ENCODE data around the gene NSUN2. TPM values are rescaled to one million over a fixed set of nuclear protein-coding genes. Genes with fewer than 3 reads are reported as not detected.

The NSUN2 gene
- total and polyA plus RNA-seq, 9 donors, result 33.5 to 52.1 (median 39.3) TPM

DNA sequence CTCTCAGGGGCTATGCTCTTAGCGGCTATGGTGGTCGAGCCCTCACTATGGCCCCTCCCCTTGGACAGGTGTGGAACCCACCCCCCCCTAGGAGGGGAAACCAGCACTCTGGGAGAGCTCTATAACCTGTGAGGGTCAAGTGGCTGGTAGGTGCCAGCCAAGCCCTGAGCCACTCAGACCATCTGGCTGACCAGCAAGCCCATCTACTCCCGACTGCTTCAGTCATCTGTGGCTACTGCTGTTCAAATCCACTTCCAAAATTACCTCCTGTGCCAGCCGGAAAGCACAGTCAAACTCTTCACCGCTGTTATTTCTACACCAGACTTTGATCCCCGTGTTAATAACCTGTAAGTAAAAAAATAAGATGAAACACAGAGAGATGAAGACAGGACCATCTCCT is 28.5 kb downstream of the NSUN2 start:
- 85 to 93% (median 92%) methylated on average over 6 of the region's 6 CpGs for WGBS, 3 donors
- intact Hi-C loops (cut with DNase I), result no loop called here
- H3K9me3 ChIP-seq, result no peaks in the 10 kb centered on the region
- no peak overlapping the region for H3K4me3 ChIP-seq
- H3K27me3 ChIP-seq, result no peaks in the 10 kb centered on the region
- H3K36me3 ChIP-seq, result no peaks in the 10 kb centered on the region
- H3K27ac ChIP-seq, result no peak overlapping the region
- H3K4me1 ChIP-seq (ENCODE audit: insufficient read depth), result no peaks in the 10 kb centered on the region
- no peak for TF ChIP-seq EP300 (IDR thresholded peaks at IDR 0.05)
- TF ChIP-seq POLR2A (IDR thresholded peaks at IDR 0.05), result no peak
- TF ChIP-seq, protein P1, sequence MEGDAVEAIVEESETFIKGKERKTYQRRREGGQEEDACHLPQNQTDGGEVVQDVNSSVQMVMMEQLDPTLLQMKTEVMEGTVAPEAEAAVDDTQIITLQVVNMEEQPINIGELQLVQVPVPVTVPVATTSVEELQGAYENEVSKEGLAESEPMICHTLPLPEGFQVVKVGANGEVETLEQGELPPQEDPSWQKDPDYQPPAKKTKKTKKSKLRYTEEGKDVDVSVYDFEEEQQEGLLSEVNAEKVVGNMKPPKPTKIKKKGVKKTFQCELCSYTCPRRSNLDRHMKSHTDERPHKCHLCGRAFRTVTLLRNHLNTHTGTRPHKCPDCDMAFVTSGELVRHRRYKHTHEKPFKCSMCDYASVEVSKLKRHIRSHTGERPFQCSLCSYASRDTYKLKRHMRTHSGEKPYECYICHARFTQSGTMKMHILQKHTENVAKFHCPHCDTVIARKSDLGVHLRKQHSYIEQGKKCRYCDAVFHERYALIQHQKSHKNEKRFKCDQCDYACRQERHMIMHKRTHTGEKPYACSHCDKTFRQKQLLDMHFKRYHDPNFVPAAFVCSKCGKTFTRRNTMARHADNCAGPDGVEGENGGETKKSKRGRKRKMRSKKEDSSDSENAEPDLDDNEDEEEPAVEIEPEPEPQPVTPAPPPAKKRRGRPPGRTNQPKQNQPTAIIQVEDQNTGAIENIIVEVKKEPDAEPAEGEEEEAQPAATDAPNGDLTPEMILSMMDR (IDR thresholded peaks at IDR 0.05), result no peak
- DNase-seq, result no peak

DNA sequence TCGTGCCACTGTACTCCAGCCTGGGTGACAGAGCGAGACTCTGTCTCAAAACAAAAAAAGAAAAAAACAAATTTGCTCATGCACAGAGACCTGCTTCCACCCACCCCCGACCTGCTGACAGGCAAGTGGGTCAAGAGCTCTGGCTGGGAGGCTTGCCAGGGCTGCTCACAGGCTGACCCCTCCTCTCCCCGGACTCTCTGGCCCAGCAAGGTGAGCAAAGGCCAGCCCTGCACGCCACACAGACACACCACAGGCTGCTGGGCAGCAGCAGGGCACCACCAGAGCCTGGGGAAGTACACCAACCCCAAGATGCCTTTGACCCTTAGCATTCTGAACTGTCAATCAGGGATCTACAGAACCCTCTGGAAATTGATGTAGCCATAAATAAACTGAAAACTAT is 29.2 kb downstream of the NSUN2 start:
- no peak overlapping the region for H3K4me3 ChIP-seq
- H3K36me3 ChIP-seq, result no peaks in the 10 kb centered on the region
- H3K27ac ChIP-seq, result no peak overlapping the region
- no peak for DNase-seq
- 79 to 88% (median 87%) methylated on average over 5 of the region's 5 CpGs for WGBS, 3 donors
- TF ChIP-seq POLR2A (IDR thresholded peaks at IDR 0.05) (no peak), EP300 (IDR thresholded peaks at IDR 0.05) (no peak)
- TF ChIP-seq, protein P1 (IDR thresholded peaks at IDR 0.05), result no peak
- H3K4me1 ChIP-seq (ENCODE audit: insufficient read depth), result no peaks in the 10 kb centered on the region
- no peaks in the 10 kb centered on the region for H3K27me3 ChIP-seq
- intact Hi-C loops (cut with DNase I), result no loop called here
- H3K9me3 ChIP-seq, result no peaks in the 10 kb centered on the region

DNA sequence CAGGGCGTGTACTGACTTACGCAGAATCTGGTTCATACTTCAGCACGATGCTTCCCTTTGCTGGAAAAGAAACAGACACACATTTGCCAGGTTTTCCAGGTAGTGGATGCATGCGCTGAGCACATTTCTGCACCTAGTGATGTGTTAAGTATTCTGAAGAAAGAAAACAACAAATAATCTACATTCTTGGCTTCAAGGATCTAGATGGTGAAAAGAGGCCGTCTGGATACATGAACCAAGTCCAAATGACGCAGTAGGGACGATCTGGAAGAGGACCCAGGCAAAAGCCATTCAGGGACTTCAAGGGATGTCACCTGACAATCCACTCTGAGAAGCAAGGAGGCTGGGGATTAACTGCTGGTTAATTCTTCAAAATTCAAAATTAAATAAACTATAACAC is 30.4 kb downstream of the NSUN2 start:
- Histone ChIP-seq H3K4me1 (ENCODE audit: insufficient read depth) (peaks cover 3% of the 10 kb centered on the region), H3K27ac (no peak overlapping the region), H3K4me3 (no peak overlapping the region), H3K27me3 (no peaks in the 10 kb centered on the region), H3K9me3 (no peaks in the 10 kb centered on the region), H3K36me3 (no peaks in the 10 kb centered on the region)
- no peak for DNase-seq
- WGBS, 3 donors, result 89 to 90% (median 90%) methylated on average over 7 of the region's 7 CpGs
- intact Hi-C loops (cut with DNase I), result no loop called here
- TF ChIP-seq EP300 (IDR thresholded peaks at IDR 0.05) (no peak), POLR2A (IDR thresholded peaks at IDR 0.05) (no peak)
- TF ChIP-seq, protein P1 (IDR thresholded peaks at IDR 0.05), result no peak

DNA sequence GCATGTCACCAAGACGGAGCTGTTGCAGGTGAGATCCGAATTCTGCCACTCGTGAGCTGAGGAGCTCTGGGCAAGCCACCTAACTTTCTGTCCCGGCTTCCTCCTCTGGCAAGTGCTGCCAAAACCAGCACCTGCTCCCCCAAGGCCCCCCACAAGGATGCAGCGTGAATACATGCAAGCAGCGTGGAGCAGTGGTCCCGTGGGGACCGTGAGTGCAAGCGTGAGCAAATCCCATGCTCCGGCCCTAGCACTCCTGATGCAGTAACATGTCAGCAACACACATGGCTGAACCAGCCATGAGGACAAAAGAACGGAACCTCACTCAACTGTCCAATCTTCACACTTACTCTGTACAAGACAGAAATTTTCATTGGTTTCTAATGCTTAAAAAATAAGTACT is 31.0 kb downstream of the NSUN2 start:
- WGBS, 3 donors, result 93 to 95% (median 94%) methylated on average over 11 of the region's 11 CpGs
- H3K4me3 ChIP-seq, result no peak overlapping the region
- peaks cover 3% of the 10 kb centered on the region for H3K4me1 ChIP-seq (ENCODE audit: insufficient read depth)
- H3K27ac ChIP-seq, result no peak overlapping the region
- no peaks in the 10 kb centered on the region for H3K27me3 ChIP-seq
- no peaks in the 10 kb centered on the region for H3K36me3 ChIP-seq
- TF ChIP-seq EP300 (IDR thresholded peaks at IDR 0.05), result no peak
- TF ChIP-seq, protein P1 (IDR thresholded peaks at IDR 0.05), result no peak
- TF ChIP-seq POLR2A (IDR thresholded peaks at IDR 0.05), result no peak
- DNase-seq, result no peak
- H3K9me3 ChIP-seq, result no peaks in the 10 kb centered on the region
- intact Hi-C loops (cut with DNase I), result no loop called here

DNA sequence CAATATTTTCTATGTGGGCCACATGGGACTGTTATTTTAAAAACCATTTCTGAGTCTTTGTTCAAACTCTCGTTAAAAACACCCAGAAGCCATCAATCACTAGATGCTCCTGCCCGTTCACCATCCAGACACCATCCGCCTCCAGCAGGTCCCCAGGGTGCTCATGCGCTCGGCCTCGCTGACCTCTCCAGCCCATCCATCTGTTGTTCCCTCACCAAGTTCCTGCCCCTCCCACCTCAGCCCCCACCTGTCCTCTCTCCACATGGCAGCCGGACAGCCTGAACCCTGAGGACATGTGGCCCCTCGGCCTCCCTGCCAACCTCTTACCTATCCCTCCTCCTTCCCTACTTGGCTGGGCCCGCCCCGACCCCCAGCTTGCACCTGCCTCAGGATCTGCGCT is 31.6 kb downstream of the NSUN2 start:
- intact Hi-C loops (cut with DNase I), result no loop called here
- H3K4me1 ChIP-seq (ENCODE audit: insufficient read depth), result peaks cover 3% of the 10 kb centered on the region
- 87 to 89% (median 89%) methylated on average over 11 of the region's 11 CpGs for WGBS, 3 donors
- H3K36me3 ChIP-seq, result no peaks in the 10 kb centered on the region
- no peak for TF ChIP-seq POLR2A (IDR thresholded peaks at IDR 0.05)
- TF ChIP-seq, protein P1 (IDR thresholded peaks at IDR 0.05), result no peak
- no peak for TF ChIP-seq EP300 (IDR thresholded peaks at IDR 0.05)
- no peaks in the 10 kb centered on the region for H3K9me3 ChIP-seq
- no peak overlapping the region for H3K27ac ChIP-seq
- no peak overlapping the region for H3K4me3 ChIP-seq
- H3K27me3 ChIP-seq, result no peaks in the 10 kb centered on the region
- DNase-seq, result no peak

All from ovary (tissue), 9 donors.